KOPT-K1 (cell line): Measurements from ENCODE around the gene ATOH7.
"Not testable (repeated sequence)": the region's sequence is repeated elsewhere in the genome, so short reads cannot be mapped to it uniquely, and the experiment has no call there.

Experiments used
- H3K27ac ChIP-seq: fragments of 200-600 bp; sonication (generic); 2 replicates; pipeline ENCODE4 v1.5.1; 2016; ENCODE audit warnings: antibody characterized with exemption, mild to moderate bottlenecking, low read depth, low read length; ENCODE audit not compliant: poor library complexity, severe bottlenecking
- H3K36me3 ChIP-seq: fragments of 200-600 bp; sonication (generic); 2 replicates; pipeline ENCODE4 v1.5.1; 2017; ENCODE audit warnings: antibody characterized with exemption, mild to moderate bottlenecking, low read length, moderate library complexity; ENCODE audit not compliant: insufficient read depth
- H3K9me3 ChIP-seq: fragments of 200-600 bp; sonication (generic); 2 replicates; pipeline ENCODE4 v1.5.1; 2017; ENCODE audit warnings: antibody characterized with exemption, low read length, mild to moderate bottlenecking; ENCODE audit not compliant: insufficient read depth, poor library complexity, severe bottlenecking

The ATOH7 gene

DNA sequence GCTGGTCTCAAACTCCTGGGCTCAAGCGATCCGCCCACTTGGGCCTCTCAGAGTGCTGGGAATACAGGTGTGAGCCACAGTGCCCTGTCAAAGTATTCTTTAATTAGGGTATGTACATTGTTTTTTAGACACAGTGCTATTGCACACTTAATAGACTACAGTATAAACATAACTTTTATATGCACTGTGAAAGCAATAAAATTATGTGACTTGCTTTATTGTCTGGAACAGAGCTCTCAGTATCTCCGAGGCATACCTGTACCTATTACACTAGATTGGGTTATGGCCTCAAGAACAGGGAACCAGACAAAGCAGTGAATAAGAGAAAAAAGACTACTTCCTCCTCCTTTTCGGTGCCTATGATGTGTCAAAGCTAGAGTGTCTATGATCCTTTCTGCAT lies 13.1 kb downstream of the ATOH7 start:
- H3K27ac ChIP-seq: no peak overlapping the region
- no peaks in the 10 kb centered on the region for H3K36me3 ChIP-seq
- no peaks in the 10 kb centered on the region for H3K9me3 ChIP-seq

DNA sequence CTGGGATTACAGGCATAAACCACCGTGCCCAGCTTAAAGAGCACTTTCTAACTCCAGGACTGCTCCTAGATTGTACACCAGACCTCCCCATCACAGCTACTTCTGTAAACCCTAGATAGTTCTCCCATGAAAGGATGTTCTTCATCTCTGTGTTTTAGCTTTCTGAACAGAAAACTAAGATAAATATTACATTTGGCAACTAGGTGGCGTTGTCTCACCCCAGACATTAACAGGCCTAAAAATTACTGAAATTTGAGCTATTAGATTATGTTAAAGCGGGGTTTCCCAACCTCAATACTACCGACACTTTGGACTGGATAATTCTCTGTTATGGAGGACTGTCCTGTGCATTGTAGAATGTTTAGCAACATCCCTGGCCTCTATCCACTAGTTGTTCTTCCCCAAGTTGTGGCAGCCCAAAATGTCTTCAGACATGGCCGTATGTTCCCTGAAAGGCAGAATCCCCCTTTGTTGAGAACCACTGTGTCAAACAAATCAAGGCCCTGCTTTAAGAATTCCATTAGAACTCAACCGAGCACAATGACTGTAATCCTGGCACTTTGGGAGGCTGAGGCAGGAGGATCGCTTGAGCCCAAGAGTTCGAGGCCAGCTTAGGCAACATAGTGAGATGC lies 19.1 kb downstream of the ATOH7 start:
- Histone ChIP-seq H3K9me3 (no peaks in the 10 kb centered on the region), H3K36me3 (no peaks in the 10 kb centered on the region), H3K27ac (no peak overlapping the region)

DNA sequence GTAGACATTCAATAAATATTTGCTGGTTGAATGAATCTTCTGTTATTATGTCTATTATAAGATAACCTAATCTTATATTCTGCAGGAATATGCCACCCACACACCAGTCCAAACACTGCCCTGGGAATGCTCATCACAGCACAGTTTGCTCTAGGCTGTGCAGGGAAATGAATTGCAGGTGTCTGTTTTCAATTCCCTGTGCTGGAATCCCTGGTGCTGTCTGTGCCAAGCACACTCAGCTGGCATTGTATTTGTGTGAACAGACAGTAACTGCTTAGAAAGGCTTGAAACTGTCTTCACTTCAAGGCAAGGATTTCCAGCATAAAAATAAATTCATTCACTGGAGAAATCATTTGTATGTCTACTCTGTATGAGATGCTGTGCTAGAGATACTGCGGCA lies 20.2 kb downstream of the ATOH7 start:
- no peaks in the 10 kb centered on the region for H3K36me3 ChIP-seq
- H3K9me3 ChIP-seq: no peaks in the 10 kb centered on the region
- H3K27ac ChIP-seq: no peak overlapping the region

DNA sequence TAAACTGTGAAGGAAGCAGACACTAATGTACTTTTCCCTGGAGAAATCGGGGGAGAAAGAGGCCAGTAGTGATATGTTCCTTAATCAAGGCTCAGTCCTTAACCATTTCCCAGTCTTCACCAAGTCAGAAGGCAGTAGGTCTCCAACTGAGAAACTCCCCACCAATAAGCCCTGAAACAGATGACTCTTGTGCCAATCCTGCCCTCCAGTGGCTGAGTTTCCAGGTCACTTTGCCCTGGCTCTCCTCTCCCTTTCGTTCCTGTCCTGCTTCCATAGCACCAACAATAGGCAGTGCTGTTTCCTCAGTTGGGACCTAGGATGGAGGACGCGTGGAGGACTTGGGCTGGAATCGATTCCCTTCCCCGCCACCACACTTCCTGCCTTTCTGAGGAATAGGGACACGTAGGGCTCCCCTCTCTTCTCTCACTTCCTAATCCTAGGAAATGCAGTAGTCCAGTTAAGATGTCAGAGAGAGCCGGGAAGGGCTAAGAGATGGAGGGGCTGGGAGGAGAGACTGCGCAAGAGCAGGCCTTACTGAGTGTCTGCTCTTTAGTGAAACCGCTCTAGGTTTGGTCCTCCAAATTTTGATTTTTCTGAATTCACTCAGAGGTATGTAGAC lies 23.4 kb downstream of the ATOH7 start:
- H3K27ac ChIP-seq: no peak overlapping the region
- H3K36me3 ChIP-seq: no peaks in the 10 kb centered on the region

DNA sequence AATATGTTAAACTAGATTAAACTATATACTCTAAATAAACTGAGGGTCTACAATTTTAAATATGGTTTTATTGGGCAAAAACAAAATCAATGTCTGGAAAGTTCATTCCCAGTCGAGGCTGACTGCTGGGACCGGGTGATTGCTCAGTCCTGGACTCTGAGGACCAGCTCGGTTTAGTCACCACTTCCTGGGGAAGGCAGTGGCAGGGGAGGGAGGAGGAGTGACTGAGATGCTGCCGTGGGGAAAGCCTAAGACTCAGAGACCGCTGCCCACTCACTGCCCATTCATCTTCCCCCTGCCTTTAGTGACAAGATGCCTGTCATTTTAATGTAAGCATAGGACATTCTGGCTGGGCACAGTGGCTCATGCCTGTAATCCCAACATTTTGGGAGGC lies 29.0 kb downstream of the ATOH7 start:
- Histone ChIP-seq H3K36me3 (no peaks in the 10 kb centered on the region), H3K9me3 (no peaks in the 10 kb centered on the region), H3K27ac (no peak overlapping the region)

More for the DNA sequence above, 23.4 kb downstream of the ATOH7 start:
- H3K9me3 ChIP-seq: no peaks in the 10 kb centered on the region

DNA sequence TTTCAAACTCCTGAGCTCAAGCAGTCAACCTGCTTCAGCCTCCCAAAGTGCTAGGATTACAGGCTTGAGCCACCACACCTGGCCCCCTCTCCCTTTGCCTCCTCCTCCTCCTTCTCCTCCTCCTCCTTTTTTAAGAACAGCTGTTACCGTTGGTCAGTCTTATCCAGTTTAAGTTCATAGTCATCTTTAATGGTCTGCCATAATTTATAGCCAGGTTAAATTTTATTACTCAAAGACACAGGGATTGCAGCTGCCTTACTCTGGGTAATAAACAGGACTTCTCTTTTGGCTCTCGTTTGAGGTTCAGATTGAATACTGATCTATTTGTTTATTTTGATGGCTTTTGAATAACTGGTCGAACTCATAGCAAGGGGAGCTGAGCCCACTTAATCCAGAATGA lies 35.2 kb downstream of the ATOH7 start:
- Histone ChIP-seq H3K9me3 (peaks cover 3% of the 10 kb centered on the region), H3K36me3 (no peaks in the 10 kb centered on the region), H3K27ac (no peak overlapping the region)

DNA sequence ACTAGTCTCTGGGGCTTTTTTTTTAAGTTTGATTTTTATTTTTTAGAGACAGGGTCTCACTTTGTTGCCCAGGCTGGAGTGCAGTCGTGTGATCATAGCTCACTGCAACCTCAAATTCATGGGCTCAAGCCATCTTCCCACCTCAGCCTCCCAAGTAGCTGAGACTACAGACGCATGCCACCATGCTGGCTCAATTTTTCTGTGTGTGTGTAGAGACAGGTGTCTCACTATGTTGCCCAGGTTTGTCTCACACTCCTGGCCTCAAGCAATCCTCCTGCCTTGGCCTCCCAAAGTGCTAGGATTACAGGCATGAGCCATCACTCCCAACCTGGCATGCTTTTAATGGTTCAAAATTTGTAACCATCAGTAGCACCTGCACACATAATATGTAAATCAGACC lies 36.1 kb downstream of the ATOH7 start:
- H3K9me3 ChIP-seq, H3K27ac ChIP-seq, H3K36me3 ChIP-seq: not testable (repeated sequence)

DNA sequence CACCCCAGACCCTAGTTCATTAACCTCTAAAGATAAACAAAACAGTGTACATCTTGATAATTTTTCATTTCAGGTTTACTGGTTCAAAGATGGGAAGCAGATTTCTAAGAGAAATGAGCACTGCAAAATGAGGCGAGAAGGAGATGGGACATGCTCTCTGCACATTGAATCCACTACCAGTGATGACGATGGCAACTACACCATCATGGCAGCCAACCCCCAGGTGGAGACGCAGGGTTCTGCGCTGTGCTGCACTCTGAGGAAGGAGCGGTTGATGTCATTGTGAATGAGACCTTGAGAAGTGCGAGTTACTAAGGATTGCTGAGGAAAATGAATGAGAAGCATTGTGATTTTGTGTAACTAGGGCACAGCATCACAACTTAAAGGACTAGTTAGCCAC lies 37.6 kb downstream of the ATOH7 start:
- Histone ChIP-seq H3K27ac (no peak overlapping the region), H3K36me3 (no peaks in the 10 kb centered on the region), H3K9me3 (peaks cover 5% of the 10 kb centered on the region)

DNA sequence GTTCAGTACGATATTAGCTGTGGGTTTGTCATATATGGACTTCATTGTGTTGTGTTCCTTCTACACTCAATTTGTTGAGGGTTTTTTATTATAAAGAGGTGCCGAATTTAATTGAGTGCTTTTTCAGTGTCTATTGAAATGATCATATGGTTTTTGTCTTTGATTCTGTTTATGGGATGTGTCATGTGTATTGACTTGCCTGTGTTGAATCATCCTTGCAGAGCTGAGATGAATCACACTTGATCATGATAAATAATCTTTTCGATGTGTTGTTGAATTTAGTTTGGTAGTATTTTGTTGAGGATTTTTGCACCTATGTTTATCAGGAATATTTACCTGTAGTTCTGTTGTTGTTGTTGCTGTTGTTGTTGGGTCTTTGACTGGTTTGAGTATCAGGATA lies 39.8 kb downstream of the ATOH7 start:
- no peak overlapping the region for H3K27ac ChIP-seq

DNA sequence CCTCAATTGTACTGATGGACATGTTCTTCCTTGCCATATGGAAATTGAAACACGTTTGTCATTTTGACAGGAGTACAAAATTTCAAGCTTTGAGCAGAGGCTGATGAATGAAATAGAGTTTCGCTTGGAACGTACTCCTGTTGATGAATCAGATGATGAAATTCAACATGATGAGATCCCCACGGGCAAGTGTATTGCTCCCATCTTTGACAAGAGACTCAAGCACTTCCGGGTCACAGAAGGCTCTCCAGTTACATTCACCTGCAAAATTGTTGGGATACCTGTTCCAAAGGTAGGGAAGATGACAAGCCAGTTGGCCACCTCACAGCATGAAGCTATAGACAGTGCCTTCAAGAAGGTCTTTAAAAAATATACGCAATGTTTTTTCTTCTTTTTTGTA lies 43.1 kb downstream of the ATOH7 start:
- H3K36me3 ChIP-seq: no peaks in the 10 kb centered on the region
- peaks cover 5% of the 10 kb centered on the region for H3K9me3 ChIP-seq
- H3K27ac ChIP-seq: no peak overlapping the region

More for the DNA sequence above, 39.8 kb downstream of the ATOH7 start:
- no peaks in the 10 kb centered on the region for H3K36me3 ChIP-seq
- peaks cover 5% of the 10 kb centered on the region for H3K9me3 ChIP-seq

DNA sequence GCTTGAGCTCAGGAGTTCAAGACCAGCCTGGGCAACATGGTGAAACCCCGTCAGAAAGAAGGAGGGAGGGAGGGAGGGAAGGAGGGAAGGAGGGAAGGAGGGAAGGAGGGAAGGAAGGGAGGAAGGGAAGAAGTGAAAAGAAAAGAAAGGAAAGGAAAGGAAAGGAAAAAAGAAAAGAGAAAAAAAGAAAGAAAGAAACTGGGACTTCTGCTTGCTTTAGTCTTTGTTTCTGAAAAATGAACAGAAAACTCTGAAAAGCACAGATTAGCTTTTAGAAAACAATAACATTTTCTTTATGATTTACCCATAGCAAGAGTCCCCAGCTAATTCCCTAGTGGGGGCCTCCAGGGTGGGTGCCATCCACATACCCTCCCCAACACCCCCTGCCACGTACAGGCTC lies 46.8 kb downstream of the ATOH7 start:
- Histone ChIP-seq H3K9me3 (no peaks in the 10 kb centered on the region), H3K27ac (no peak overlapping the region), H3K36me3 (no peaks in the 10 kb centered on the region)

DNA sequence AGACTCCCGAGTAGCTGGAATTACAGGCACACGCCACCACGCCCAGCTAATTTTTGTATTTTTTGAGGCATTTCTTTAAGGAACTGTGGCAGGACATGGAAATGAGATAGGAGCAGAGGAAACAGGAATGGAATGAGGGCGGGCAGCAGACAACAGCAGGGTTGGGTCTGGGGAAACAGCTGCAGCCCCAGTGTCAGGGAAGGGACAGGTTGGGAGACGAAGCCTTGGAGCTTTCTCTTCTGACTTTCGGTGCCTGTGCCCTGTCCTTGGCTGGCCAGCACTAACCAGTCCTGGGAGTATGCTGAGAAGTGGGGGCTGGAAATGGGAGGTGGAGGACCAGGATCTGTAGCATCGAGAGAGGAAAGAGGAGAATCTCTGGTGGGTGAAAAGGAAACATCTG lies 47.4 kb downstream of the ATOH7 start:
- Histone ChIP-seq H3K27ac (no peak overlapping the region), H3K9me3 (no peaks in the 10 kb centered on the region), H3K36me3 (no peaks in the 10 kb centered on the region)
